Measurements from ENCODE around the gene FXYD2. TPM values are rescaled to one million over a fixed set of nuclear protein-coding genes. Genes with fewer than 3 reads are reported as not detected.
A peak's percentile ranks its signal among the peaks of the same experiment; 100 is the strongest.

FXYD2 gene
- total RNA-seq, 2 donors from 2014 or later, result 0.98 to 1.5 TPM

DNA sequence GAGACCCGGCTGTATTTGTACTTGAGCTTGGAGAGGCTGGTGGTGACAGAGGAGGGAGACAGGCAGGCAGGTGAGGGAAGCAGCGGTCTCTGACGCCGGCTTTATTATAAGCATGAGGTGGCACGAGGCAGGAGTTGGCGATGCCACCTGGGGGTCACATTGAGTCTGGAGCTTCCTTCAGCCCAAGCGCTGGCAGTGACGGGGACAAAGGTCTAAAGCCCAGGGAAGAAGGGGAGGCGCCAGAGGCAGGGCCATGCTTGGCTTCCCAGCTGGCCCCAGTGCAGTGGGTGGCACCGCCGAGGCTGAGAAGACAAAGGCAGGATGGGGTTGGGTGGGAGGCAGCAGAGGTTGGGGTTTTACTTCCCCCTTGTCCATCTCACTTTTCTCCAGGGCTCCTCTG, 4.5 kb downstream of the FXYD2 start:
- Histone ChIP-seq H3K9me3 (no peaks in the 10 kb centered on the region), H3K4me1 (peaks cover 11% of the 10 kb centered on the region), H3K4me3 (no peak overlapping the region), H3K9ac (ENCODE audit: low read depth in 2 of 2, low read length in 2 of 2) (no peak overlapping the region), H3K27me3 (no peaks in the 10 kb centered on the region), H3K36me3 (no peaks in the 10 kb centered on the region), H3K27ac (no peak overlapping the region)
- peak; percentile 75 for DNase-seq
- intact Hi-C loops (cut with DNase I), result loop anchor here (5.0 kb wide), 2 partner anchors 127 to 232 kb away; no protein-coding TSS in a partner anchor
- TF ChIP-seq, protein P1, sequence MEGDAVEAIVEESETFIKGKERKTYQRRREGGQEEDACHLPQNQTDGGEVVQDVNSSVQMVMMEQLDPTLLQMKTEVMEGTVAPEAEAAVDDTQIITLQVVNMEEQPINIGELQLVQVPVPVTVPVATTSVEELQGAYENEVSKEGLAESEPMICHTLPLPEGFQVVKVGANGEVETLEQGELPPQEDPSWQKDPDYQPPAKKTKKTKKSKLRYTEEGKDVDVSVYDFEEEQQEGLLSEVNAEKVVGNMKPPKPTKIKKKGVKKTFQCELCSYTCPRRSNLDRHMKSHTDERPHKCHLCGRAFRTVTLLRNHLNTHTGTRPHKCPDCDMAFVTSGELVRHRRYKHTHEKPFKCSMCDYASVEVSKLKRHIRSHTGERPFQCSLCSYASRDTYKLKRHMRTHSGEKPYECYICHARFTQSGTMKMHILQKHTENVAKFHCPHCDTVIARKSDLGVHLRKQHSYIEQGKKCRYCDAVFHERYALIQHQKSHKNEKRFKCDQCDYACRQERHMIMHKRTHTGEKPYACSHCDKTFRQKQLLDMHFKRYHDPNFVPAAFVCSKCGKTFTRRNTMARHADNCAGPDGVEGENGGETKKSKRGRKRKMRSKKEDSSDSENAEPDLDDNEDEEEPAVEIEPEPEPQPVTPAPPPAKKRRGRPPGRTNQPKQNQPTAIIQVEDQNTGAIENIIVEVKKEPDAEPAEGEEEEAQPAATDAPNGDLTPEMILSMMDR (IDR thresholded peaks at IDR 0.05), result no peak

DNA sequence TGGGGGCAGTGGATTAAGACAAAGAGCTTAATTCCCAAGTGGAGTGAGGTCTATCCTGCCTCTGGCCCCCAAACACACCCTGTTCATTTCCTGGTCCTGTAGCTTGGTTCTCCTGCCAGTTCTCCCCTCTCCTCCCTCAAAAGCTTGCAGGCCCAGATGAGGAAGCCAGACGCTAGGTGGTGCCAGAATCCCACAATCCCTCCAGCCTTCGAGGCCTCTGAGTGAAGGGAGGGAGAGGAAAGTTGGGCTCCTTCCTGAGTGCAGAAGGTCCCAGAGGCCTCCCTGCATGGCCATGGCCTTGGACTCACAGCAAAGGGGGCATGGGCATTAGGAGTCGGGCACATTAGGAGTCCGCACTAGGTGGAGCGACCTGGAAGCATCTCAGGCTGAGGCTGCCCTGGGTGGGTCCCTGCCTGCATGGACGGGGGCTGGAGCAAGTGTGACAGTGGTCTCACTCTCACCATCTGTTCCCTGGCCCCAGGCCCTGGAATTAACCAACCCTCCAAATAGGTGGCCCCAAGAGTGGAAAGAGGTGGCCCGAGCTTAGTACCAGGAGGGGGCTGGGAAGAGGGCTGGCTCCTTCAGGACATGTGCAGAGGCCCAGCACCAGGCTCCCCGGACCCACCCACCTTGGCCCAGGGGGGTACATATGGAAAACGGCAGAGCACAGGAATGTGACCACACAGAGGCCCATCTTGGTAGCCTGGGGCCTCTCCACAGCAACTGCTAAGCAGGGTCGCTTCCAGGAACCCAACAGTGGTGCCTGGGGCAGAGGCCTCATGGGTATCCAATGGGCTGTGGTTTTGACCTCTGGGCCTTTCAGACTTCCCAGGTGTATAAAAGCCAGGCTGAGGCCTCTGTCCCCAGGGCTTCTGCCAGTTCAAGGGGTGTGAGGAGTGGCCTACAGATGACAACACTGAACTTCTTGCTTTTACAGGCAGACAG, 5.2 kb downstream of the FXYD2 start:
- Histone ChIP-seq H3K36me3 (no peaks in the 10 kb centered on the region), H3K4me1 (peaks cover 17% of the 10 kb centered on the region), H3K4me3 (no peak overlapping the region), H3K9ac (ENCODE audit: low read depth in 2 of 2, low read length in 2 of 2) (no peak overlapping the region), H3K27me3 (no peaks in the 10 kb centered on the region), H3K9me3 (no peaks in the 10 kb centered on the region), H3K27ac (no peak overlapping the region)
- intact Hi-C loops (cut with DNase I), result loop anchor here (5.0 kb wide), 2 partner anchors 128 to 233 kb away; no protein-coding TSS in a partner anchor
- TF ChIP-seq, protein P1 (IDR thresholded peaks at IDR 0.05), result peak; percentile 49
- peak; percentile 84 for DNase-seq

DNA sequence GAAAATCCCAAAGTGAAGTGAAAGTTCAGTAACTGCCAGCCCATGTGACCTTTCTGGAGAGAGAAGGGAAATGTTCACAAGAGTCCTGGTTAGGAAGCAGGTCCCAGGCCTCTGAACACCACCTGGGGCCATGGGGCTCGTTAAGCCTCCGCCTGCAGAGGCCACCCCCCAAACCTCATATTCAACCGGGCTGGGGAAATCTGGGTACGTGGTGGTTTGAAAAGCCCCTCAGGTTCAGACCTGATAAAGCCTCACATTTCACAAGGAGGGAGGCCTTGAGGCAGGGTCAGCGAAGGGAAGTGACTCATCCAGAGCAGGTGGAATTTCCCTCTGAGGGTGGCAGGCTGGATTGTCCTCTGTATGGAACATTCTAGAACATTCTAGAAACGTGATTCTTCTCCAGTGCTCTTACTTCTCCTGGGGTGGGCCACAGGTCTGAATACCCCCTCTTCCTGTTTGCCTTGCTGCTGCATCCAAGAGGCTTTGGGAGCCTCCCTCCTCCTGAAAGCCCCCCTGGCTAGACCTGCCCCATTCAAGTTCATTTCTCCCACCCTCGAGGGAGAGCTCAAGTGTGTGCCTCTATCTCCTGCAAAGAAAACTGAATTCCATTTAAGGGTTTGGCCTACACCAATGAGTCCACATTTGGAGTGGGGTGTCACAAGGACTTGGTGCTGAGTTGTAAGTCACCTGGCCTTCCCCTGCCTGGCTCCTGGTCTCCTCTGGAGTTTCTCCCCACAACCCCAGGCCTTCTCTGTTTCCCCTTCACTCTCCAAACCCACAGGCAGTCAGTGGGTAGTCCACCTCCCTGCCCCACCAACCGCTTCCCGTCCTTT, 6.3 kb downstream of the FXYD2 start:
- Histone ChIP-seq H3K9ac (ENCODE audit: low read depth in 2 of 2, low read length in 2 of 2) (no peak overlapping the region), H3K36me3 (no peaks in the 10 kb centered on the region), H3K27ac (no peak overlapping the region), H3K27me3 (no peaks in the 10 kb centered on the region), H3K4me1 (peaks cover 18% of the 10 kb centered on the region), H3K4me3 (no peak overlapping the region), H3K9me3 (no peaks in the 10 kb centered on the region)
- TF ChIP-seq, protein P1 (IDR thresholded peaks at IDR 0.05), result no peak
- intact Hi-C loops (cut with DNase I), result no loop called here
- DNase-seq, result no peak

DNA sequence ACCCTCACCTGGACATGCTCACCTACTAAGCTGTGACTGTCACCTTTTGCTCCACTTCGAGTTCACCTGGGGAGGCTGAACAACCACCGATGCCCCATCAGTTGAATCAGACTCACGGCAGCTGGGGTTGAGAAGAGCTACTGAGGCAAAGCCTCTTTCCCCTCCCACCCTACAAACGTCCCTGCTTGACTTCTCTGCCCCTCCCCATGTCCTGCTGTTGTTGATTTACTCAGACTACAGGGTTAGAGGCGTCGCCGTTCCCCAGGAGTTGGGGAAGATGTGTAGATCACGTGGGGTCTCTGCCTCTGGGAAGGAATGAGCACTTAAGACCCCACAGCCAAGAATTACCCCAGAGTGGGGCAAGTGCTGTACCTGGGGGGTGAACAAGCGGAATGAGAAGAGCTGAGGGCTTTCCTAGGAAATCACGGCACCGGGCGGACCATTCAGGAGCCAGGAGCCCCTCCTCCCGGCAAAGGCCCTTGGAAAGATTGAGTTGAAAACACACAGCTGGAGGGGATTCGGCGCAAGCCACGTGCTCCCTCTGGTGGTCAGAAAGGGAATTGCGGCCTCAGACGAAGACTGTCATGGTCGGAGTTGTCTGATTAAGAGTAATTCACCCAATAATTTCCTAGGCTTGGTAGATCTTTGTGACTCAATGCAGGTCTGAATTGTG, 7.0 kb downstream of the FXYD2 start:
- no peaks in the 10 kb centered on the region for H3K9me3 ChIP-seq
- intact Hi-C loops (cut with DNase I), result loop anchor here (2.0 kb wide), 1 partner anchor 391 kb away; no protein-coding TSS in a partner anchor
- H3K27me3 ChIP-seq, result no peaks in the 10 kb centered on the region
- H3K4me1 ChIP-seq, result peaks cover 18% of the 10 kb centered on the region
- TF ChIP-seq, protein P1 (IDR thresholded peaks at IDR 0.05), result peak; percentile 99
- peak; percentile 90 for DNase-seq
- no peak overlapping the region for H3K9ac ChIP-seq (ENCODE audit: low read depth in 2 of 2, low read length in 2 of 2)
- no peak overlapping the region for H3K4me3 ChIP-seq
- no peaks in the 10 kb centered on the region for H3K36me3 ChIP-seq
- H3K27ac ChIP-seq, result peak overlapping the region; percentile 67

All from colonic mucosa (tissue), 4 donors.